MM.1S (cell line): ENCODE results near the gene FYCO1.

Source experiments
- DNase-seq: peaks from one replicate; pipeline ENCODE4 v3.0.0-alpha.2; 2015
- H2AFZ ChIP-seq: fragments of 300-600 bp; sonication (generic); 2 replicates; pipeline ENCODE4 v1.6.0; 2016; ENCODE audit warnings: antibody characterized with exemption, low read length
- H3F3A ChIP-seq: fragments of 300-600 bp; sonication (generic); 2 replicates; pipeline ENCODE4 v1.6.1; 2016; ENCODE audit warnings: mild to moderate bottlenecking, antibody characterized with exemption, low read length, moderate library complexity, mixed read lengths; ENCODE audit not compliant: insufficient read depth
- H3K27ac ChIP-seq: fragments of 300-600 bp; sonication (generic); 2 replicates; pipeline ENCODE4 v1.5.1; 2016; ENCODE audit warnings: mild to moderate bottlenecking, low read length
- H3K27me3 ChIP-seq: fragments of 300-600 bp; sonication (generic); replicated peaks from 2 replicates; pipeline ENCODE4 v1.6.0; 2016; ENCODE audit warnings: low read length; ENCODE audit not compliant: insufficient read depth
- H3K36me3 ChIP-seq: fragments of 300-600 bp; sonication (generic); replicated peaks from 2 replicates; pipeline ENCODE4 v1.6.1; 2016; ENCODE audit warnings: mild to moderate bottlenecking, low read length, mixed read lengths; ENCODE audit not compliant: insufficient read depth
- H3K4me1 ChIP-seq: fragments of 300-600 bp; sonication (generic); 2 replicates; pipeline ENCODE4 v1.6.1; 2016; ENCODE audit warnings: low read length, mixed read lengths
- H3K4me2 ChIP-seq: fragments of 300-600 bp; sonication (generic); 2 replicates; pipeline ENCODE4 v1.6.0; 2016; ENCODE audit warnings: low read depth, low read length
- H3K4me3 ChIP-seq: fragments of 300-600 bp; sonication (generic); 2 replicates; pipeline ENCODE4 v1.5.1; 2016; ENCODE audit warnings: low read length, mixed read lengths
- H3K79me2 ChIP-seq: fragments of 300-600 bp; sonication (generic); 2 replicates; pipeline ENCODE4 v1.6.1; 2016; ENCODE audit warnings: mixed run types, low read length, mixed read lengths
- H3K9ac ChIP-seq: fragments of 300-600 bp; sonication (generic); 2 replicates; pipeline ENCODE4 v1.6.1; 2016; ENCODE audit warnings: low read length, mixed read lengths
- H3K9me2 ChIP-seq: fragments of 300-600 bp; sonication (generic); replicated peaks from 2 replicates; pipeline ENCODE4 v1.6.1; 2016; ENCODE audit warnings: mild to moderate bottlenecking, low read length, mixed read lengths; ENCODE audit not compliant: insufficient read depth
- H3K9me3 ChIP-seq: fragments of 300-600 bp; sonication (generic); replicated peaks from 2 replicates; pipeline ENCODE4 v1.6.1; 2016; ENCODE audit warnings: mild to moderate bottlenecking, low read length, mixed read lengths; ENCODE audit not compliant: insufficient read depth
- H4K20me1 ChIP-seq: fragments of 300-600 bp; sonication (generic); 2 replicates; pipeline ENCODE4 v1.6.1; 2016; ENCODE audit warnings: mild to moderate bottlenecking, low read length, moderate library complexity, mixed read lengths; ENCODE audit not compliant: insufficient read depth
- CTCF ChIP-seq: fragments of 300-600 bp; sonication (generic); IDR thresholded peaks from 2 replicates; pipeline ENCODE4 v1.5.1; 2016; ENCODE audit warnings: antibody characterized with exemption, low read length, mixed read lengths
- EZH2 ChIP-seq: fragments of 300-600 bp; sonication (generic); optimal IDR thresholded peaks from 2 replicates; pipeline ENCODE3; 2017; ENCODE audit warnings: low read depth, mild to moderate bottlenecking, antibody characterized with exemption, low read length, mixed read lengths
- EZH2phosphoT487 ChIP-seq: fragments of 300-600 bp; sonication (generic); IDR thresholded peaks from 2 replicates; pipeline ENCODE4 v1.6.1; 2018; ENCODE audit warnings: antibody characterized with exemption, low read length

Gene FYCO1

GRCh38 chr3:45986303-45986982, 9.2 kb downstream of the FYCO1 start:
- DNase-seq = no peak
- H3K9me3 ChIP-seq = no peaks in the 10 kb centered on the region
- TF ChIP-seq EZH2 (no peak), EZH2phosphoT487 (no peak), CTCF (no peak)
- H3K9ac ChIP-seq = no peak overlapping the region
- H2AFZ ChIP-seq = no peak overlapping the region
- H3K36me3 ChIP-seq = no peaks in the 10 kb centered on the region
- no peak overlapping the region for H3K4me2 ChIP-seq
- H3F3A ChIP-seq = no peaks in the 10 kb centered on the region; the same call in 1 of the 2 replicates
- H3K4me3 ChIP-seq = no peak overlapping the region
- H3K9me2 ChIP-seq = no peaks in the 10 kb centered on the region
- no peaks in the 10 kb centered on the region for H3K27me3 ChIP-seq
- H3K27ac ChIP-seq = no peak overlapping the region
- peaks cover 3% of the 10 kb centered on the region; the same call in 1 of the 2 replicates for H3K4me1 ChIP-seq
- H4K20me1 ChIP-seq = no peaks in the 10 kb centered on the region
- H3K79me2 ChIP-seq = no peaks in the 10 kb centered on the region

GRCh38 chr3:45985532-45986302, 9.9 kb downstream of the FYCO1 start:
- peaks cover 10% of the 10 kb centered on the region for H3K4me1 ChIP-seq
- no peaks in the 10 kb centered on the region for H3K79me2 ChIP-seq

More at GRCh38 chr3:45985532-45986302, 9.9 kb downstream of the FYCO1 start:
- Histone ChIP-seq H3F3A (no peaks in the 10 kb centered on the region; the same call in 1 of the 2 replicates), H3K9me3 (no peaks in the 10 kb centered on the region), H3K36me3 (no peaks in the 10 kb centered on the region), H3K27ac (no peak overlapping the region), H3K9me2 (no peaks in the 10 kb centered on the region), H3K4me3 (no peak overlapping the region), H3K27me3 (no peaks in the 10 kb centered on the region), H4K20me1 (no peaks in the 10 kb centered on the region), H3K4me2 (no peak overlapping the region), H2AFZ (no peak overlapping the region), H3K9ac (no peak overlapping the region)
- DNase-seq = no peak
- TF ChIP-seq EZH2phosphoT487 (no peak), EZH2 (no peak), CTCF (no peak)
